HG02884 (cell line): Measurements from ENCODE around the gene PACRG.
A peak's percentile ranks its signal among the peaks of the same experiment; 100 is the strongest.

Source experiments
- ATAC-seq: cut with Tn5 transposase; IDR thresholded peaks from one replicate; pipeline ENCODE4 v1.9.1; 2021; ENCODE audit warnings: mild to moderate bottlenecking, moderate library complexity; ENCODE audit not compliant: unreplicated experiment

Gene PACRG

DNA sequence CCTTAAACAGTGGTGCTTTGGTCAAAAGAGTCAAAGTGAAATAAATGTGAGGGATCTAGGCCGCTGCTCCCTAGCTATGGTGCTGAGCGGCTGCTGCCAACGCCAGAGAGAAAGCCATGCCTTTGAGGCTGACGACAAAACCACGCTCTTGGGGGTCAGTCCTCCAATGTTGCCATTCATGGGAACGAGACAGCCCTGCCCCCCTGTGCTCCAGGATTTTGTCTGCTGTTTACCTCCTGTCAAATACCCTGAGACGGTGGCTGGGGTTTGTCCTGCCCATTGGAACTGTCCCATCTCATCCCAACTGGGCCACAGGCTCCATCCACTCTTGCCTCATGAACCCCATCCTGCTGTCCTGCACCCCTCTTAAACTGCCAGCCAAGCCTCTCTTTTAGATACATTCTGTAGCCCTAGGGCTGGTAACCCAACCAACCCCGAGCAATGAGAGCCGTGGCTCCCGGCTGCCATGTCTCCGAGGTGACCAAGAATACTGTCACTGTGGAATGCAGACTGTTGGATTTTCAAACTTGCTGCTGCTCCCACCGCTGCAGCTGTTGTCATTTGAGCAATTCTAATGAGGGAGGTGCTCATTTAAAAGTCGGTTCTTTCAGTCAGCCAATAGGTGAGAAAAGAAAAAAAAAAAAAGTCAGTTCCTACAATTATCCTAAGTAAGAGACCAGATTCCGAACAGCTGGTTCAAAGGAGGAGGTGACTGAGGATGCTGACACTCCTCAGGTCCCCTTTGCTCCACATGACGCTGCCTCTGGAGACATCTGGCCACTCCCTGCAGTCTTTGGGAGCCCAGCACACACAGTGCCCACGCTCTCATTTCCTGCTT is 613.7 kb downstream of the PACRG start:
- ATAC-seq, result no peak

DNA sequence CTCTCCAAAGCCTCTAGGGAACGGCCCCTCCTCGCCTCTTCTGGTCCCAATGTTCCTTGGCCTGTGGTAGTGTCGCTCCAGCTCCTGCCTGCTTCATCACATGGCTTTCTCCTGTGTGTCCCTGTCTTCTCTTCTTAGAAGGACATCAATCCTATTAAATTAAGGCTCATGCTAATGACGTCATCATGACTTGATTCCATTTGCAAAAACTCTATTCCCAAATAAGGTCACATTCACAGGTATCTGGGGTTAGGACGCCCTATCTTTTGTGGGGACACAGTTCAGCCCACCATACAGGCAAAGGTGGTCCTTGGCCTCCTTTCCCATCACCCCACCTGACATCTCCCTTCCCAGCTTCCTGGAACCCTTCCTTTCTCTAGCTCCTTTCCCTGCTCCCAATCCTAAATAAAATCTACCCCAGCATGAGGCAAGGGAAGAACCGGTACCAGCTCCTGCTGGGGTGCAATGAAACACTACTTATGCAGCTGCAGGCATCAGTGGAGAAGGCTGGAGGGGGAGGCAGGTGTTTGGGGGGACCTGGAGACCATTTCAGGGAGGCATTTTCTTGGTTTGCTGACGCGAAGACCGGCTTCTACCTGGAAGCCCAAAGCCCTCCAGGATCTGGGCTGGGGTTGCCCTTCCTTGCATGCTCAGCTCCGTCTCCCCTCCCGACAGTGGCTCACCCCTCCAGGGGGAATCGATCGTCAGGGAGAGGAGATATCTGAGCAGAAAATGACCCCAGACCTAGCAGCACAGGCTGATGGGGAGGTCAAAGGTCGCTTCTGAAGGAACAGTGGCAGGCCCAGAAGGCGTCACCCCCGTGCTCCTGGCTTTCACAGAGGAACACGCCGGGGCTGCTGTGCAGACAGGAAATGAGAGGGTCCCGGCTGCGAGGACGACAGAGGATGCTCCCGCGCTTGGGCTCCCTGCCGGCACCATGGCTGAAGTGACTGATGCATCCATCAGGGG is 615.1 kb downstream of the PACRG start:
- ATAC-seq, result no peak

DNA sequence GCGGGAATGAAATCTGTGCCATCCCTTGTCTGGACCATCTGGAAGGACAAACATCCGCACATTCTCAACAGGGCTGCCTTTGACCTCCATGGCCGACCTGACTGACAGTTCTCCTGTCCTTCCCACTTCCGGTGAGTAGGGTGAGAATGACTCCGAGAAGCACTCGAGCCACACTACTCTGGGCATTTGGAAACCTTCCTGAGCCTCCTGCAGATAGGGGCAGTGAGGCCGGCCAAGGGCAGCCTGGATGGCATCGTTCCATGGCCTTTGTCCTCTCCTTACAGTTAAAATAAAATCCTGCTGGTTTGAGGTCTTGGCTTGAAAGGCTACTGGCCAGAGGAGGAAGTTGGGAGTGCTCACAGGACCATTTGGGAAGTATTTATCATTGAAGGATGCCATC is 615.8 kb downstream of the PACRG start:
- no peak for ATAC-seq

DNA sequence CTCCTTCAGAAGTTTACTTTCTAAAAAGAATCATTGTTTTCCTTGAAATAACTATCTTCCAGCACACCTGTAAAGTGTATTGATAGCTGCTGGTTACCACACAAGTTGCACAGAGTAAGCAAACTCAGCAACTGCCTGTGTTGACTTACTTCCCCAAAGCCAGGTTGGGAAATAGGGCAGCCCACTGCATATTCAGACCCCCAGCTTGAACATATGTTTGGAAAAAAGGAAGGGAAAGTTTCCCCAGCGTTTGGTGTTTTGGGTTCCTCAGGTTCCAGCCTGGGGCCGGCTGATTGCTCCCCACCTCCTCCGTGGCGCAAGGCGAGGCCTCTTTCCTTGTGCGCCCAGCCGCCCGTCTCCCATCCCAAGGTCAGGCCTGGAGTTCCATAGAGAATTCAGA is 616.6 kb downstream of the PACRG start:
- no peak for ATAC-seq

DNA sequence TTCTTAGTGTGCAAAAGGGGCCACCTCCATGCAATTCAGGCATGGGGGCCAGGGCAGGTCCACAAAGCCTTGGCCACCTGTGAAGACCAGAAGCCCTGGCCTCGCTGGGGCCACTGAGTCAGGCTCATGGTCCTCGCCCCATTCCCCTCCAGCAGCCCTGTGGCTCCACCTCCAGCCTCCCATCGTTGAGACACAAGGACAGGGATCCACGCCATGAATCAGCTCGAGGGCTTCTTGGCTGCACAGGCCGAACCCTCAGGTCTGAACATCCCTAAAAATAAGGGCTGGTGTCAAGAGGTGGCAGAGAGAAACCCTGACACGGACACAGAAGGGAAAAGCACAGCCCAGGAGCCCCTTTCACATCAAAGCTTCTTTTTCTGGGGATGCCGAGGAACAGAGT is 618.2 kb downstream of the PACRG start:
- no peak for ATAC-seq

DNA sequence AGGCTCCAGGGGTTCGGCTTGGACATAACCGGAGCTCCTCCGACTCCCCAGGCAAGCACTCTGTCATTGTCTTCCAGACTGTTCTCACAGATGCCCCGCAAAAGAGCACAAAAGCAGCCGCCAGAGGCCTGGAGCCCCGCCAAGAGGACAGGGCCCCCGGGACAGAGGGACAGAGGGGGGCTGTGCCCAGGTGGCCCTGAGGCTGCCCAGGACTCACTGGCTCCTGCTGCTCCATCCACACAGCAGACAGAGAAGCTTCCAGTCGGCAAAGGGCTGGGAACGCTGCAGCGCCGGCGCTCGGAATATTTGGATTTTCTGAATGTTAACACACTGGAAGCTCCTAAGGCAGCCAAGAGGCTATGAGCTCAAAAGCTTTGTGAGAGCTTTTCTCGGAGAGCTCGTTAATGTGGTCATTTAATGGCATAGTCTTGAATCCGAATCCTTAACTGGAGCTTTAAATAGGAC is 618.8 kb downstream of the PACRG start:
- no peak for ATAC-seq

DNA sequence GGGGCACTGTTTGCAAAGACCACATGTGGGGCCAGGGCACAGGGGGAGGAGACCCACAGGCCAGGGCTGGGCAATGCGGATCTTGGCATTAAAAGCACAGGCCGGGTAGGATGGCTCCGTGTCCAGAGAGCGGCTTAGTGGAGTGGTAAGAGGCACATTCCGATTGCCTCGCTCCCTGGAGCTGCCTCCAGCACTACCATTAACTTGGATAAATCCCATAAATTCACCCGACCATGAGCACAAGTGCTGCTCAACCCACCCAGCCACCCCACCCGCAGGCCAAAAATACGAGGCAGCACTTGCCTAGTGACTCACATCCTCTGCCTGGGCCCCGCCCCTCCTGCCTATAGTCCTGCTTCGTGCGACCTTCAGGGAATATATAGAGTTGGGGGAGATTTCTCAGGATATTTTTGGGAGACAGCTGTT is 619.3 kb downstream of the PACRG start:
- no peak for ATAC-seq

DNA sequence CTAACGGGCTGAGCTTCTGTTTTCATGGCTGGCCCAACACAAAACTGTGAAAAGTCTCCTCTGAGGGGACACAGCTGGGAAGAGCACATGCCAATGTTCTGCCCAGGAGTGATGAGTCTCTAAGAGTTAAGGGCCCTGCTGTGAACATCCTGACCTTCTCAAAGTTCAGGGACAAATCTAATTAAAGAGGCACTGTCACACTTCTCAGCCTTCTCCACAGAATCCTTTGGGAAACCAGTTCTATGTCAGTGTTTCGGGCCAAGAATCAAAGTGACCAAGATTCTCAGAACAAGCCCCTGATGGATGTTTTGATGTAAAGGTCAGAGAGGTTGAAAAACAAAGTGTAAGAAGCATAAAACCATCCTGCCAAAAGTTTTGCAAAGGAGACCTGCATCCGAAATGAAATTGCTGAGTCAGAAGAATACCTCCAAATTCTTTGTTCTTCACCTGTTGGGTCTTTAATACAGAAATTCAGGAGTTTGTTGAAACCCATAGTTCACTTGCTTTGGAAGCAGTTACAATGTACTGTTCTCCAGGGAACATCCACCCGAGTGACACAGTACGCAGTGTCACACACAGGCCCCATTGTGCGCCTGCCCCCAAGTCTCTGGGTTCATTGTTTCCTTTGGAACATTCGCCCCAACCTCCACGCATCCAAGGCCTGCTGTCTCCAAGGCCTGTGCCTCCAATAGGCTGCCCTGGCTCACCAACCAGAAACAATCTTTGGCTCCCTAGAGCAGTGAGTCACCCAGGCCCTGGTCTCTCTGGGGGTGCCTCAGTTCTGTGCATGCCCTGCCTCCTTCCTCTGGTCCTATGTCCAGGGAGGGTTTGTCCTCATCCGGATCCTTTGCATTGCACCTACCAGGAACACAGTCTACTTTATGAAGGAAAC is 621.3 kb downstream of the PACRG start:
- no peak for ATAC-seq

DNA sequence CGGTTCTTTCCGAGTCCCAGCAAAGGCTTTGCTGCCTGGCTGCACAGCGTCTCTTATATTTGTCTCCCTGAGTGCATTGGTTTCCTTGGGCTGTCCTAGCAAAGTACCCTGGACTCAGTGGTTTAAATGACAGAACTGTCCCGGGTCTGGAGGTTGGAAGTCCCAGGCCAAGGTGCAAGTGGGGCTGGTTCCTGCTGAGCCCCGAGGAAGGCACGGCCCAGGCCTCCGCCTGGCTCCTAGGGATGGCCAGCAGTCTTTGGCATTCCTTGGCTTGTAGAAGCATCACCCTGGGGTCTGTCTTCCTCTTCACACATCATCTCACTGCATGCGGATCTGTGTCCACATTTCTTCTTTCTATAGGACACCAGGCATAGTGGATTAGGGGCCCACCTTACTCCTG is 621.9 kb downstream of the PACRG start:
- ATAC-seq, result no peak

- ATAC-seq, result no peak
Observed at GRCh38 chr6:163351013-163351412, 623.2 kb downstream of the PACRG start.

GRCh38 chr6:163352011-163352685 is 624.4 kb downstream of the PACRG start:
- no peak for ATAC-seq

GRCh38 chr6:163352966-163353365 is 625.2 kb downstream of the PACRG start:
- no peak for ATAC-seq

- ATAC-seq, result no peak
Observed at GRCh38 chr6:163354085-163354484, 626.3 kb downstream of the PACRG start.

DNA sequence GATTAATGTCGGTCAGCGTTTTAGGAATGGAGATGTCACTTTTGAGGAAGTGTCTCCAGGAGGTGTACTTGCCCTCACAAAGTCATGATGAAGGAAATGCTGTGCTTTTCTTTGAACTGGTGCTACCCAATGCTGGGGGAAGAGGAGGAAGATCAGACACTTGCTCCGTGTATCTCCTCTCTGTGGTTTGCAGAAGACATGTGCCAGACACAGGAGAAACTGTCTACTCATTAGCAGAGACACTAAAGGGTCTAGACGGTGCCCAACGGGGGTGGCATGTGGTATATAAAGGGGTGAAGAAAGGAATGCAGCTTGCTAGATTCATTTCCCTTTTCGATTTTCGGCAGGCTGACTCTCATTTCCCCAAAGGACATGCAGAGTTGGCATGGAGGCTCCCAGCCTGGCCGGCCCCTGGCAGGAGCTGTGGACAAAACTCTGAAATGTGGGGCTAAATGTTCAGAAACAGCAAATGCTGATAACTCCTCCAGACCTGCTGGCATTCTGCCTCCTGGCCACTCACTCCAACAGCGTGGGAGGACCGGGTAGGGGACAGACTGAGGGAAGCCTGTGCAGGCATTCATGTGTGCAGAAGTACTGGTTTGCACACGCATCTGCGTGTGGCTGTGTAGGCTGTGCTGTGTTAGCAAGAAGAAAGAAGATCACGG is 627.1 kb downstream of the PACRG start:
- peak; percentile 82 for ATAC-seq

- ATAC-seq, result peak; percentile 44
Observed at GRCh38 chr6:163355426-163355991, 627.7 kb downstream of the PACRG start.

- no peak for ATAC-seq
Observed at GRCh38 chr6:163356324-163356723, 628.5 kb downstream of the PACRG start.

- no peak for ATAC-seq
Observed at GRCh38 chr6:163356743-163357142, 629.0 kb downstream of the PACRG start.

- ATAC-seq, result no peak
Observed at GRCh38 chr6:163364641-163365040, 636.9 kb downstream of the PACRG start.
